Stomach (tissue), 9 donors: Measurements from ENCODE around the gene WDR70. TPM values are rescaled to one million over a fixed set of nuclear protein-coding genes. Genes with fewer than 3 reads are reported as not detected.

Experiments
- DNase-seq, 2 donors: peaks; one replicate each; pipeline versions ENCODE4 v3.0.0 to v3.0.0-alpha.2; 2013 to 2019
- H3K27ac ChIP-seq, 5 donors: fragments of 200-600 bp in 4 of 5; sonication (generic) in 4 of 5; one replicate each; pipeline ENCODE4 v1.5.1; 2013 to 2019; ENCODE audit warnings: mild to moderate bottlenecking in 1 of 5, moderate library complexity in 1 of 5
- H3K27me3 ChIP-seq, 3 donors: fragments of 200-600 bp; sonication (generic); one replicate each; pipeline ENCODE4 v1.5.1; 2017 to 2019; ENCODE audit warnings: mixed run types in 1 of 3
- H3K36me3 ChIP-seq, 4 donors: fragments of 200-600 bp; sonication (generic); 1 replicate in 3 of 4; 2 replicates in 1 of 4; pipeline ENCODE4 v1.5.1; 2016 to 2019
- H3K4me1 ChIP-seq, 4 donors: fragments of 200-600 bp; sonication (generic); one replicate each; pipeline ENCODE4 v1.5.1; 2016 to 2019
- H3K4me3 ChIP-seq, 4 donors: fragments of 200-600 bp; sonication (generic) in 3 of 4; one replicate each; pipeline ENCODE4 v1.5.1; 2016 to 2019; ENCODE audit warnings: mild to moderate bottlenecking in 1 of 4
- H3K9me3 ChIP-seq, 4 donors: fragments of 200-600 bp; sonication (generic); one replicate each; pipeline ENCODE4 v1.5.1; 2016 to 2019
- CTCF ChIP-seq, 7 experiments: fragments of 450-650 bp in 4 of 7; fragments of 200-600 bp in 3 of 7; sonication (generic) in 3 of 7; IDR thresholded peaks; one replicate each; pipeline ENCODE4 v1.5.1; 2016 to 2019; ENCODE audit warnings: antibody characterized with exemption in 7 of 7, control low read depth in 2 of 7, mild to moderate bottlenecking in 1 of 7
- EP300 ChIP-seq: sonication (generic); formaldehyde crosslinking; IDR thresholded peaks from one replicate; pipeline ENCODE4 v1.6.1; 2017; ENCODE audit warnings: antibody characterized with exemption
- POLR2A ChIP-seq, 4 donors: fragments of 450-650 bp; IDR thresholded peaks; one replicate each; pipeline ENCODE4 v1.6.1; 2016; ENCODE audit warnings: antibody characterized with exemption in 4 of 4, control low read depth in 2 of 4, mild to moderate bottlenecking in 1 of 4, moderate library complexity in 1 of 4
- POLR2AphosphoS5 ChIP-seq, 3 donors: sonication (generic); formaldehyde crosslinking; IDR thresholded peaks; one replicate each; pipeline ENCODE4 v1.6.1; 2016; ENCODE audit warnings: antibody characterized with exemption in 3 of 3
- WGBS, 5 donors: extraction: QIAGEN DNeasy Blood & Tissue Kit in 3 of 5; methylation state at CpG; one replicate each; pipeline versions ENCODE4 v1.1.5 to v1.1.7; 2013 to 2018; 5-methylcytosine and 5-hydroxymethylcytosine counted together
- intact Hi-C: fragments of 100-400 bp; cut with DNase I; formaldehyde crosslinking; loops from one replicate; pipeline ENCODE4 v1.15.1; 2023; ENCODE audit warnings: low total_unique reads
- polyA plus RNA-seq, 3 donors: library from polyadenylated mRNA; stranded (reverse); fragments of 200-250 nt; gene quantifications; one replicate each; pipeline ENCODE4 v1.2.3, GENCODE V29; 2013
- total RNA-seq, 5 donors: library from RNA; depleted of rRNA; stranded (reverse); fragments of >200 nt; gene quantifications; one replicate each; pipeline versions ENCODE4 v1.1.0 to v1.2.3, GENCODE V29; 2014 to 2016
- donor health status: healthy with polysubstance abuse.
- donor health status: Bipolar disorder and iron deficiency.
- donor health status: healthy.

The WDR70 gene
- total and polyA plus RNA-seq, 8 donors, result 13.0 to 131 (median 35.0) TPM

- TF ChIP-seq CTCF (IDR thresholded peaks at IDR 0.05) (no peak), POLR2AphosphoS5 (IDR thresholded peaks at IDR 0.05) (no peak), EP300 (no peak), POLR2A (IDR thresholded peaks at IDR 0.05) (no peak)
- Histone ChIP-seq H3K27ac (no peak overlapping the region), H3K4me1 (no peaks in the 10 kb centered on the region), H3K27me3 (no peaks in the 10 kb centered on the region), H3K36me3 (peaks cover 9 to 59% (median 47%) of the 10 kb centered on the region in 4 donors), H3K4me3 (no peak overlapping the region), H3K9me3 (no peaks in the 10 kb centered on the region)
- no peak for DNase-seq
- 86 to 93% (median 90%) methylated on average over 3 of the region's 3 CpGs for WGBS, 5 donors
- intact Hi-C loops, result no loop called here
Measured at GRCh38 chr5:37727238-37727637, 348.1 kb downstream of the WDR70 start.

GRCh38 chr5:37730896-37731455 lies 351.9 kb downstream of the WDR70 start:
- Histone ChIP-seq H3K27me3 (no peaks in the 10 kb centered on the region), H3K36me3 (peaks cover 9 to 46% (median 42%) of the 10 kb centered on the region in 4 donors), H3K9me3 (no peaks in the 10 kb centered on the region), H3K4me1 (no peaks in the 10 kb centered on the region), H3K4me3 (no peak overlapping the region), H3K27ac (no peak overlapping the region)
- DNase-seq, result no peak
- WGBS, 5 donors, result 80 to 85% (median 80%) methylated on average over 3 of the region's 3 CpGs
- intact Hi-C loops, result no loop called here
- TF ChIP-seq POLR2AphosphoS5 (IDR thresholded peaks at IDR 0.05) (no peak), POLR2A (IDR thresholded peaks at IDR 0.05) (no peak), EP300 (no peak), CTCF (IDR thresholded peaks at IDR 0.05) (no peak)

GRCh38 chr5:37734114-37734513 lies 355.0 kb downstream of the WDR70 start:
- no peak for TF ChIP-seq POLR2A (IDR thresholded peaks at IDR 0.05)
- no peak for TF ChIP-seq EP300
- no peak for TF ChIP-seq POLR2AphosphoS5 (IDR thresholded peaks at IDR 0.05)
- no peak for TF ChIP-seq CTCF (IDR thresholded peaks at IDR 0.05)
- H3K4me1 ChIP-seq, result peaks cover 11 to 18% (median 14%) of the 10 kb centered on the region in 4 donors
- WGBS, 5 donors, result 0% methylated on average over 1 of the region's 1 CpG
- intact Hi-C loops, result no loop called here
- no peak overlapping the region for H3K27ac ChIP-seq
- DNase-seq, result no peak
- peaks cover 0 to 18% (median 15%) of the 10 kb centered on the region in 4 donors for H3K36me3 ChIP-seq
- no peak overlapping the region for H3K4me3 ChIP-seq
- no peaks in the 10 kb centered on the region for H3K27me3 ChIP-seq
- no peaks in the 10 kb centered on the region for H3K9me3 ChIP-seq

GRCh38 chr5:37735649-37736347 lies 356.7 kb downstream of the WDR70 start:
- no peak for TF ChIP-seq POLR2A (IDR thresholded peaks at IDR 0.05)
- no peak for TF ChIP-seq POLR2AphosphoS5 (IDR thresholded peaks at IDR 0.05)
- Histone ChIP-seq H3K9me3 (no peaks in the 10 kb centered on the region), H3K27me3 (no peaks in the 10 kb centered on the region), H3K27ac (no peak overlapping the region), H3K36me3 (peaks cover 0 to 7% (median 5%) of the 10 kb centered on the region in 4 donors), H3K4me3 (no peak overlapping the region), H3K4me1 (peaks cover 12 to 20% (median 15%) of the 10 kb centered on the region in 4 donors)
- 61 to 69% (median 64%) methylated on average over 4 of the region's 4 CpGs for WGBS, 5 donors
- DNase-seq, result peak in 1 of 2 donors; percentile 46
- intact Hi-C loops, result no loop called here

GRCh38 chr5:37736397-37736796 lies 357.3 kb downstream of the WDR70 start:
- Histone ChIP-seq H3K36me3 (peaks cover 0 to 6% (median 3%) of the 10 kb centered on the region in 4 donors), H3K27me3 (no peaks in the 10 kb centered on the region), H3K4me3 (no peak overlapping the region), H3K27ac (no peak overlapping the region), H3K4me1 (peaks cover 12 to 20% (median 15%) of the 10 kb centered on the region in 4 donors), H3K9me3 (no peaks in the 10 kb centered on the region)
- 83 to 93% (median 88%) methylated on average over 2 of the region's 2 CpGs for WGBS, 5 donors
- no peak for TF ChIP-seq POLR2AphosphoS5 (IDR thresholded peaks at IDR 0.05)
- no peak for TF ChIP-seq POLR2A (IDR thresholded peaks at IDR 0.05)
- no peak for TF ChIP-seq CTCF (IDR thresholded peaks at IDR 0.05)
- no peak for TF ChIP-seq EP300
- intact Hi-C loops, result no loop called here
- no peak for DNase-seq
